NB4 (cell line): ENCODE data around the gene HAPLN2.

ENCODE experiments used
- CTCF ChIP-seq: IDR thresholded peaks from one replicate; pipeline ENCODE4 v1.5.1; 2012; ENCODE audit warnings: low read depth, low read length
- MYC ChIP-seq: IDR thresholded peaks from 2 replicates; pipeline ENCODE4 v1.6.1; 2011; ENCODE audit warnings: low read depth, low read length

- TF ChIP-seq MYC (no peak), CTCF (no peak)
Measured at GRCh38 chr1:156639601-156640101, 20.4 kb downstream of the HAPLN2 start.
